VCaP (cell line): Measurements from ENCODE around the gene CRIP1.

Experiments
- H3K27ac ChIP-seq: fragments of 450-650 bp; 2 replicates; pipeline ENCODE4 v1.5.1; 2017
- TF ChIP-seq, protein P1 (sequence below): fragments of 450-650 bp; conservative IDR thresholded peaks from 2 replicates; pipeline ENCODE4 v1.5.1; 2017; ENCODE audit warnings: mild to moderate bottlenecking, moderate library complexity

Gene CRIP1

GRCh38 chr14:105473033-105473676 lies 13.5 kb upstream of the CRIP1 start:
- H3K27ac ChIP-seq: peak overlapping the region; percentile 82

DNA sequence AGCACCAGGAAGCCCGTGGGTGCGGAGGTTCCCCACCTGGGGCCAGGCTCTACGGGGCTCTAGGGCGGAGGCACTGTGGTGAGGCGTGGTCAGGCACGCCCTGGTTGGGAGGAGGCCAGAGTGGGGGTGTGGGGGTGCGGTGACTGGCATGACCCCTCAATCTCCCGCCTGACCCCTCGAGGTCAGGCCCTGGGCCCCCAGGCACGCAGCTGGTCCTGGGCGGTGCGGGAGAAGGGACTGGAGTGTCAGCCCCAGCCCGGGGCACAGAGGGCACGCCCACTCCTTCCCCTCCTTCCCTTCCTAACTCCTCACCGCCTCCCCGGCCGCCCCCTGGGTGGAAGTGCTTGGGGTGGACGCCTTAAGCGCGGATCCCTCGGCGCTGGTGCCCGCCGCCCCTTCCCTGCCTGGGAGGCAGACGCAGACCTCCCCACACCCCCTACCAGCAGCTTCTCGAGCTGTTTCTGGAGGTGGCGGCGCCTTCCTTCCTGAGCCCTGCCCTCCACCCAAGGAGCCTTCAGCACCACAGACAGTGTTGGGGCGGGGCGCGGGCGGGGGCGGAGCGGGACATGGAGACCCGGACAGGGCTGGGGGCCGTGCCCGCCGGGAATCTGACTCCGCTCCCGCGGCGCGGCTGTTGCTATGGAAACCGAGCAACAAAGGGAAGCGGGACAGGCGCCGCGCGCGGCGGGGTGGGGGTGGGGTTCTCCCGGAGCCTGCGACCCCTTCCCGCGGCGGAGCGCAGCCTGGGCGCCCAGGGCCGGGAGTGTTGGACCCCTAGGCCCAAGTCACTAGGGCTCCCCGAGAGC lies 12.8 kb upstream of the CRIP1 start:
- TF ChIP-seq, protein P1, sequence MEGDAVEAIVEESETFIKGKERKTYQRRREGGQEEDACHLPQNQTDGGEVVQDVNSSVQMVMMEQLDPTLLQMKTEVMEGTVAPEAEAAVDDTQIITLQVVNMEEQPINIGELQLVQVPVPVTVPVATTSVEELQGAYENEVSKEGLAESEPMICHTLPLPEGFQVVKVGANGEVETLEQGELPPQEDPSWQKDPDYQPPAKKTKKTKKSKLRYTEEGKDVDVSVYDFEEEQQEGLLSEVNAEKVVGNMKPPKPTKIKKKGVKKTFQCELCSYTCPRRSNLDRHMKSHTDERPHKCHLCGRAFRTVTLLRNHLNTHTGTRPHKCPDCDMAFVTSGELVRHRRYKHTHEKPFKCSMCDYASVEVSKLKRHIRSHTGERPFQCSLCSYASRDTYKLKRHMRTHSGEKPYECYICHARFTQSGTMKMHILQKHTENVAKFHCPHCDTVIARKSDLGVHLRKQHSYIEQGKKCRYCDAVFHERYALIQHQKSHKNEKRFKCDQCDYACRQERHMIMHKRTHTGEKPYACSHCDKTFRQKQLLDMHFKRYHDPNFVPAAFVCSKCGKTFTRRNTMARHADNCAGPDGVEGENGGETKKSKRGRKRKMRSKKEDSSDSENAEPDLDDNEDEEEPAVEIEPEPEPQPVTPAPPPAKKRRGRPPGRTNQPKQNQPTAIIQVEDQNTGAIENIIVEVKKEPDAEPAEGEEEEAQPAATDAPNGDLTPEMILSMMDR: no peak
- peak overlapping the region; percentile 82 for H3K27ac ChIP-seq

More at GRCh38 chr14:105473033-105473676, 13.5 kb upstream of the CRIP1 start:
- TF ChIP-seq, protein P1: no peak

- H3K27ac ChIP-seq: peak within 1 kb of the TSS; percentile 82
- TF ChIP-seq, protein P1: no peak
These were observed 12.0 kb upstream of the CRIP1 start, which contains the start of gene CRIP2 for GRCh38 chr14:105474483-105475268. CRIP2 (plus strand) TSS chr14:105474821; CDS start chr14:105474863, 42 bp downstream.

- TF ChIP-seq, protein P1: no peak
- H3K27ac ChIP-seq: peak overlapping the region; percentile 82; the same call in 1 of the 2 replicates
These were observed 11.2 kb upstream of the CRIP1 start for GRCh38 chr14:105475269-105476096.

DNA sequence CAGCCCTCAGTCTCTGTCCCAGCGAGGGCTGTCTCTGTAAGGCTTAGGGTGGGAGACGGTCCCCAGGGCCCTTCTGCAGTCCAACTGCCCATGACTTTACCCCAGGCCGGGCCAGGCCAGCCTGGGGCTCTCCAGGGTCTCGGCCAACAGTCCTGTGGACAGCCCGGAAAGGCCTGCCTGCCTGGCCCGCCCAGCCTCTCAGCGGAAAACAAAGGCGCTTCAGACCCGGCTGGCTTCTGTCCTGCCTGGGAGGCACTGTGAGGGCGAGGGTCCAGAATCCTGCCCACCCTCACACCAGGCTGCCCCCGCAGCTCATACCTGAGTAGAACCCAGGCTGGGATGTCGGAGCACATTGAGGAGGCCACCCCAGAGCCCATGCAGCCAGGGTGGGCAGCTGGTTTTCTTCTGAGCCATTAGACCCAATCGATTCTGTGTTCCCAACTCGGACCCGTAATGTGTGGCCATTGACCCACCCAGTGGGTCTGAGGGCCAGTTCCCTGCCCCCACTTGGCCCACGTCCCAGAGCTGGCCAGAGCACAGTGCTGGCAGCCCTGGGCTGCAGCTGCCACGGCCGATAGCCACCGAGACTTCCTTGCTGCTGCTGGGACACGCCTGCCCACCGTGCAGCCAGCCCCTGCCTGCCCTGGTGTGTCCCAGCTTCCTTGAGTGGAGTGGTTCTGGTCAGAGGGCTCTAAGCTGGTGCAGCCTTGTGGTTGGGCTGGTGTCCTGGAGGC lies 10.4 kb upstream of the CRIP1 start:
- TF ChIP-seq, protein P1: no peak
- peak overlapping the region; percentile 62 for H3K27ac ChIP-seq

DNA sequence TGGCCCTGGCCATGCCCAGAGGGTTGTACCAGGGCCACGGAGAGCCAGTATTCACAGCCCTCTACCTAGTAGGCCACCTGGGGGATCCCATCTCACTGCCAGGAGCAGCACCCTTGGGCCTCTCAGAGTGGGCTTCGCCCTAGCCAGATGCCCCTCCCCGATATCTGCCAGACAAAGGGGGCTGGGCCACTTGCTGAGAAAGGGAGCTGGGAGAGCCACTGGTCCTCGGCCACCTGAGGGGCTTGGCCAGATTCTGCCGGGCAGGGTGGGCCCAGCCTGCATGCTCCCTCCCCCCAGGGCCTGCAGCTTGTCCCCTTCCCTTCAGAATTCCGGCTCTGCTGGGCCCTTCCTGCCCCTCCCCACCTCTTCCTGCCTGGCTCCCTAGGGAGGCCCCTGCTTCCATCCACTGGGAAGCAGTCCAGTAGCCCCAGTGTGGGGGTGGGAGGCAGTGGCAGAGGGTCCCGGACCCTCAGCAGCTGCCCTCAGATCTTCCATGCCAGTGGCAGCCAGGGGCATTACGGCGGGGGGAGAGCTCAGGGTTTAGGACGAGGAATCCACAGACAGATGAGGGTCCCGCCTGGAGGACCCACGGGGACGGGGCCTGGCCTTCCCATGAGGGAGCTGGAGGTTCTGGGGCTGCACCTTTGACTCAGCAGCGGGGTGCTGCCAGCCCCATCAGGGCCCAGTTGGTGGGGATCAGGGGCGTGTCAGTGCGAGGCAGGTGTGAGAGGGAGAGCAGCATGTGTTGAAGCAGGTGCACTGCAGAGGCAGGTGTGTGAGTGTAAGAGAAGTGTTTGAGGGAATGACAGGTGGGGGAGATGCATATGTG lies 9.6 kb upstream of the CRIP1 start:
- TF ChIP-seq, protein P1: no peak
- peak overlapping the region; percentile 62 for H3K27ac ChIP-seq
